Tibial nerve (tissue), 4 donors: ENCODE measurements around the gene CIAPIN1. TPM values are rescaled to one million over a fixed set of nuclear protein-coding genes. Genes with fewer than 3 reads are reported as not detected.

ENCODE experiments used
- DNase-seq, 2 donors: peaks; one replicate each; pipeline ENCODE4 v3.0.0-alpha.2; 2019; ENCODE audit warnings: low spot score in 2 of 2
- H3K27ac ChIP-seq, 4 donors: fragments of 200-600 bp; sonication (generic) in 3 of 4; one replicate each; pipeline ENCODE4 v1.5.1; 2017 to 2019; ENCODE audit warnings: mild to moderate bottlenecking in 1 of 4
- H3K27me3 ChIP-seq, 2 donors: fragments of 200-600 bp; sonication (generic) in 1 of 2; one replicate each; pipeline versions ENCODE4 v1.5.1 to v1.6.0; 2017 to 2019
- H3K36me3 ChIP-seq, 3 donors: fragments of 200-600 bp; sonication (generic); one replicate each; pipeline ENCODE4 v1.5.1; 2018 to 2019
- H3K4me1 ChIP-seq, 4 donors: fragments of 200-600 bp; sonication (generic) in 3 of 4; one replicate each; pipeline ENCODE4 v1.5.1; 2017 to 2019
- H3K4me3 ChIP-seq, 4 donors: fragments of 200-600 bp; sonication (generic) in 3 of 4; one replicate each; pipeline ENCODE4 v1.5.1; 2017 to 2019; ENCODE audit warnings: mild to moderate bottlenecking in 1 of 4, moderate library complexity in 1 of 4
- H3K9me3 ChIP-seq, 4 donors: fragments of 200-600 bp; sonication (generic) in 3 of 4; one replicate each; pipeline ENCODE4 v1.5.1; 2017 to 2019
- EP300 ChIP-seq, 2 donors: sonication (generic); formaldehyde crosslinking; IDR thresholded peaks; one replicate each; pipeline ENCODE4 v1.6.1; 2017; ENCODE audit warnings: antibody characterized with exemption in 2 of 2, mild to moderate bottlenecking in 1 of 2
- WGBS, 2 donors: methylation state at CpG; one replicate each; pipeline ENCODE4 v1.1.5; 2018; 5-methylcytosine and 5-hydroxymethylcytosine counted together
- total RNA-seq, 4 donors: library from RNA; depleted of rRNA; stranded (reverse); fragments of >200 nt; gene quantifications; one replicate each; pipeline ENCODE4 v1.1.0, GENCODE V29; 2016

CIAPIN1 gene
- total RNA-seq, 4 donors from 2014 or later, result 23.4 to 26.7 (median 25.7) TPM

GRCh38 chr16:57379579-57379978, 67.6 kb downstream of the CIAPIN1 start:
- no peak overlapping the region for H3K27ac ChIP-seq
- no peaks in the 10 kb centered on the region for H3K27me3 ChIP-seq
- no peaks in the 10 kb centered on the region for H3K9me3 ChIP-seq
- peaks cover 0 to 28% (median 4%) of the 10 kb centered on the region in 4 donors for H3K4me1 ChIP-seq
- no peak for DNase-seq
- 75 to 77% methylated on average over 10 of the region's 10 CpGs for WGBS, 2 donors
- no peak for TF ChIP-seq EP300 (IDR thresholded peaks at IDR 0.05)
- H3K36me3 ChIP-seq, result peaks cover 0 to 11% (median 0%) of the 10 kb centered on the region in 3 donors
- no peak overlapping the region for H3K4me3 ChIP-seq

Other genes with a start within 250 kb of the CIAPIN1 start
- 10 to 100 TPM; 54.0 to 63.8 (median 55.5) TPM for gene ARL2BP, start 202.1 kb downstream of the CIAPIN1 start, total RNA-seq
- 100 to 1,000 TPM; 162 to 363 (median 321) TPM for gene PLLP, start 162.7 kb downstream of the CIAPIN1 start, total RNA-seq
- not detected for gene CCL22, start 88.6 kb downstream of the CIAPIN1 start, total RNA-seq
- 10 to 100 TPM in 3 of 4 donors, 1 to 10 TPM in 1; 8.7 to 18.4 (median 15.4) TPM for gene CX3CL1, start 74.9 kb downstream of the CIAPIN1 start, total RNA-seq
- not detected for gene CCL17, start 42.6 kb downstream of the CIAPIN1 start, total RNA-seq
- gene COQ9, start 94 bp upstream of the CIAPIN1 start, total RNA-seq, result 10 to 100 TPM; 20.6 to 35.0 (median 27.5) TPM
- gene POLR2C, start 15.3 kb upstream of the CIAPIN1 start, total RNA-seq, result 100 to 1,000 TPM in 3 of 4 donors, 10 to 100 TPM in 1; 77.1 to 146 (median 101) TPM
- gene DOK4, start 39.1 kb upstream of the CIAPIN1 start, total RNA-seq, result 10 to 100 TPM; 22.8 to 33.1 (median 29.1) TPM
- 10 to 100 TPM; 17.4 to 30.4 (median 24.5) TPM for gene CCDC102A, start 89.2 kb upstream of the CIAPIN1 start, total RNA-seq
- 1 to 10 TPM in 2 of 4 donors, under 1 TPM in 1, not detected in 1; 0.22 to 3.3 (median 1.2) TPM for gene ADGRG5, start 95.3 kb upstream of the CIAPIN1 start, total RNA-seq
- 10 to 100 TPM in 3 of 4 donors, 1 to 10 TPM in 1; 9.0 to 59.4 (median 41.8) TPM for gene ADGRG1, start 181.2 kb upstream of the CIAPIN1 start, total RNA-seq
- 1 to 10 TPM in 1 of 4 donors, under 1 TPM in 2, not detected in 1; 0.21 to 1.8 (median 0.90) TPM for gene ADGRG3, start 220.9 kb upstream of the CIAPIN1 start, total RNA-seq
- 1 to 10 TPM in 1 of 4 donors, under 1 TPM in 1, not detected in 2; 0.22 to 2.1 TPM for gene DRC7, start 247.4 kb upstream of the CIAPIN1 start, total RNA-seq